Left lung (tissue), 10 donors: ENCODE data around the gene ELANE. TPM values are rescaled to one million over a fixed set of nuclear protein-coding genes. Genes with fewer than 3 reads are reported as not detected.

Experiments used
- ATAC-seq: fragments of 200-7000 bp; cut with Tn5 transposase; one replicate; pipeline ENCODE4 v1.9.1; 2020; ENCODE audit warnings: moderate library complexity
- DNase-seq, 4 donors: peaks; one replicate each; pipeline ENCODE4 v3.0.0-alpha.2; 2013 to 2020
- H3K27ac ChIP-seq, 2 donors: fragments of 200-600 bp; sonication (generic) in 1 of 2; one replicate each; pipeline versions ENCODE4 v1.5.0 to v1.8.0; 2020 to 2021
- H3K27me3 ChIP-seq, 2 donors: fragments of 200-600 bp; sonication (generic) in 1 of 2; one replicate each; pipeline versions ENCODE4 v1.5.0 to v1.8.0; 2020 to 2021
- H3K36me3 ChIP-seq, 2 donors: fragments of 200-600 bp; sonication (generic) in 1 of 2; one replicate each; pipeline versions ENCODE4 v1.5.0 to v1.8.0; 2020 to 2021
- H3K4me1 ChIP-seq, 2 donors: fragments of 200-600 bp; one replicate each; pipeline ENCODE4 v1.8.0; 2021
- H3K4me3 ChIP-seq, 2 donors: fragments of 200-600 bp; sonication (generic) in 1 of 2; one replicate each; pipeline versions ENCODE4 v1.5.0 to v1.8.0; 2020 to 2021; ENCODE audit warnings: mild to moderate bottlenecking in 1 of 2
- H3K9me3 ChIP-seq, 2 donors: fragments of 200-600 bp; sonication (generic) in 1 of 2; one replicate each; pipeline versions ENCODE4 v1.5.0 to v1.8.0; 2020 to 2021
- CTCF ChIP-seq, 2 donors: fragments of 200-600 bp; sonication (generic) in 1 of 2; IDR thresholded peaks; one replicate each; pipeline versions ENCODE4 v1.5.0 to v1.8.0; 2021; ENCODE audit warnings: antibody characterized with exemption in 2 of 2
- intact Hi-C, 2 donors: fragments of 100-400 bp; cut with DNase I; formaldehyde crosslinking; loops; one replicate each; pipeline versions ENCODE4 v1.11.2 to v1.14.2; 2022
- polyA plus RNA-seq, 6 donors: library from polyadenylated mRNA; unstranded; fragments of 120-200 nt; gene quantifications; one replicate each; pipeline ENCODE4 v1.2.1, GENCODE V29; 2013; ENCODE audit not compliant: insufficient read length in 6 of 6
- total RNA-seq, 2 donors: library from RNA; stranded (reverse); fragmentation: NEBNext Ultra II Directional; extraction: Animal tissue kit (Norgen Biotek cat#: 25700); gene quantifications; one replicate each; pipeline ENCODE4 v1.2.1, GENCODE V29; 2021
- donor health status: DM: no; HTN: yes; CAD: no.
- donor health status: DM: no; HTN: no; CAD: no.

Gene ELANE
- total and polyA plus RNA-seq, 8 donors: 0.70 to 2.2 (median 1.2) TPM

GRCh38 chr19:811506-812048 is 40.5 kb upstream of the ELANE start:
- intact Hi-C loops: no loop called here
- Histone ChIP-seq H3K27me3 (no peaks in the 10 kb centered on the region), H3K4me1 (peaks cover 0 to 4% of the 10 kb centered on the region in 2 donors), H3K27ac (no peak overlapping the region), H3K9me3 (no peaks in the 10 kb centered on the region), H3K36me3 (peaks cover 3 to 82% of the 10 kb centered on the region in 2 donors), H3K4me3 (no peak overlapping the region)
- no peak for TF ChIP-seq CTCF (IDR thresholded peaks at IDR 0.05)
- no peak for ATAC-seq
- no peak for DNase-seq

GRCh38 chr19:812049-812746 is 39.9 kb upstream of the ELANE start:
- H3K27me3 ChIP-seq: no peaks in the 10 kb centered on the region
- ATAC-seq (no peak), DNase-seq (no peak)
- peaks cover 3 to 76% of the 10 kb centered on the region in 2 donors for H3K36me3 ChIP-seq
- H3K27ac ChIP-seq: no peak overlapping the region
- intact Hi-C loops: no loop called here
- H3K4me3 ChIP-seq: no peak overlapping the region
- H3K4me1 ChIP-seq: peaks cover 0 to 2% of the 10 kb centered on the region in 2 donors
- H3K9me3 ChIP-seq: no peaks in the 10 kb centered on the region
- no peak for TF ChIP-seq CTCF (IDR thresholded peaks at IDR 0.05)

GRCh38 chr19:812747-813218 is 39.3 kb upstream of the ELANE start:
- H3K27ac ChIP-seq: no peak overlapping the region
- H3K9me3 ChIP-seq: no peaks in the 10 kb centered on the region
- H3K27me3 ChIP-seq: no peaks in the 10 kb centered on the region
- H3K4me3 ChIP-seq: no peak overlapping the region
- no peak for ATAC-seq
- intact Hi-C loops: no loop called here
- DNase-seq: no peak
- no peak for TF ChIP-seq CTCF (IDR thresholded peaks at IDR 0.05)
- H3K36me3 ChIP-seq: peaks cover 0 to 70% of the 10 kb centered on the region in 2 donors
- no peaks in the 10 kb centered on the region for H3K4me1 ChIP-seq

GRCh38 chr19:813219-814151 is 38.6 kb upstream of the ELANE start:
- Histone ChIP-seq H3K4me1 (no peaks in the 10 kb centered on the region), H3K4me3 (no peak overlapping the region), H3K9me3 (no peaks in the 10 kb centered on the region), H3K27me3 (no peaks in the 10 kb centered on the region), H3K36me3 (peaks cover 0 to 63% of the 10 kb centered on the region in 2 donors), H3K27ac (no peak overlapping the region)
- no peak for DNase-seq
- TF ChIP-seq CTCF (IDR thresholded peaks at IDR 0.05): no peak
- intact Hi-C loops: no loop called here
- ATAC-seq: no peak
